8988T (cell line): ENCODE results near the gene STK32B.
"Not testable (repeated sequence)": the region's sequence is repeated elsewhere in the genome, so short reads cannot be mapped to it uniquely, and the experiment has no call there.

Source experiments
- DNase-seq: peaks from one replicate; pipeline ENCODE4 v3.0.0; 2011

Gene STK32B

DNA sequence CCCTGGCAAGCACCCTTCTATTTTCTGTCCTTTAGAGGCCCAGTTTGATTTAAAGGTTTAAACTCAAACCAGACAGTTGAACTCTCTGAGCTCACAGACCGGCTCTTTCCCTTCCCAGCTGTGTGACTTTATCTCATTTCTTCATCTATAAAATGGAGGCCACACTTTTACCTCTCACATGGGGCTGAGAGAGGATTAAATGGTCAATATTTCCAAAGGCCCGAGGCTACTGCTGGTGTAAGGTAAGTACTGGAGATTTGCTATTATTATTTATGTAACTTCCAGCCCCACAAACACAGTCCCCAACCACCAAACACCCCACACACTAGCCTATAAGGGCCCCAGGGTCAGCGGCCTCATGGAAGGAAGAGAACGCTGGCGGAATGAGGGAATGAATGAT is 18.5 kb upstream of the STK32B start:
- no peak for DNase-seq

DNA sequence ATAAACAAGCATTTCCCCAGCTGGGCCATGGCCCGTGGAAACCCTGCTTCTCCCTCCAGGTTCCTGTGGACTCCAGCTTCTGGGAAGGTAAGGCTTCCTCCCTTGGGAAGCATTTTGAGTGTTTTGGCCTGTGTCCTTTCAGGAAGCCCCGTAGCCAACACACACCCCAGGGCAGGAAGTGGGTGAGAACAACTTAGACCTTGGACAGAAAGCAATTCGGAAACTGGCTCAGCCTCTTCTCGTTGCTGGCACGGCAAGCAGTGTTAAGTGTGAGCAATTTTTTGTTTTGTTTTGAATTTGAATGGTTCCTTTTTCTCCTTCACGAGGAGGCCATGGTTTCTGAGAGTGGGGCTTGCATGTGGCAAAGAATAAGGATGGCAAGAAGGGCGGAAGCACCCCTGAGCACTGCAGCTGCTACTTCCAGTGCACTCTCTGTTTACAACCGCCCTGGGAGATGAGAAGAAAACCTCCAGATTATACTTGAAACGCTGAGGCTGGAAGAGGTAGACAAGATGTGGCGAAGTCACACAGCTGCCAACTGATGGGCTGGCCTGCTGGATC is 17.9 kb upstream of the STK32B start:
- DNase-seq: no peak

DNA sequence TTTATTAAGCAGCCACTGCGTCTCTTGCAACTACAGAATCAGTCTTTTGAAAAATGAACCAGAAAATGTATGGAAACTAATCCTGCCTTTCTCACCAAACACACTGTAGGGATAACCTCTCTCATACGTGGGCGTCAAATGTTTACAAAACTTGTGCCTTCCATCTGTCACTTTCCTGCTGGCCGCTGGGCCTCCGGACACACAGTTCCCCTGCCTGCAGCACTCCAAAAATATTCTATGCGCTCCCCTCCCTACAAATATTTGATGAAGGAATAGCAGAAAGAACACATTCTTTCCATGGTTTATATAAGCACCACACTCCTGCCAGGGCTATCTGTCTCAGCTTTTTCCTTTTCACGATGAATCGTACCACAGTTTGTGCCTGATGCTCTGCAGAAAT is 17.1 kb upstream of the STK32B start:
- no peak for DNase-seq

DNA sequence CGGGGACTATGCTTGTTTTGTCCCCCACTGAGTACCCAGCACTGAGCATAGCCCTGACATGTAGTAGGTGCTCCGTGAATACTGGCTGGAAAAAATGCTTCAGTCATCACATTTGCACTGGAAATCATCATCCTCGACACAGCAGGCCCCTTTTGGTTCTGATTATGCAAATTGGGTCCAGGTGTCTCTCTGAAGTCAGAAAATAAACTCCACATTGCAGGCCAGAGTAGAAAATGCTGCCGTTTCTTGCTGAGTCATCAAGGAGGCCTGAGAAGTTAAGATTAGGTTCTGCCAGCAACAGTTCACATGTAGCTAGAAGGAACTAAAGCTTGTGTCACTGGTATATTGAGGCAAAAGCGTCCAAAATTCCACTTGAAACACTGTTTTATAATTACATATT is 15.0 kb upstream of the STK32B start:
- DNase-seq: no peak

DNA sequence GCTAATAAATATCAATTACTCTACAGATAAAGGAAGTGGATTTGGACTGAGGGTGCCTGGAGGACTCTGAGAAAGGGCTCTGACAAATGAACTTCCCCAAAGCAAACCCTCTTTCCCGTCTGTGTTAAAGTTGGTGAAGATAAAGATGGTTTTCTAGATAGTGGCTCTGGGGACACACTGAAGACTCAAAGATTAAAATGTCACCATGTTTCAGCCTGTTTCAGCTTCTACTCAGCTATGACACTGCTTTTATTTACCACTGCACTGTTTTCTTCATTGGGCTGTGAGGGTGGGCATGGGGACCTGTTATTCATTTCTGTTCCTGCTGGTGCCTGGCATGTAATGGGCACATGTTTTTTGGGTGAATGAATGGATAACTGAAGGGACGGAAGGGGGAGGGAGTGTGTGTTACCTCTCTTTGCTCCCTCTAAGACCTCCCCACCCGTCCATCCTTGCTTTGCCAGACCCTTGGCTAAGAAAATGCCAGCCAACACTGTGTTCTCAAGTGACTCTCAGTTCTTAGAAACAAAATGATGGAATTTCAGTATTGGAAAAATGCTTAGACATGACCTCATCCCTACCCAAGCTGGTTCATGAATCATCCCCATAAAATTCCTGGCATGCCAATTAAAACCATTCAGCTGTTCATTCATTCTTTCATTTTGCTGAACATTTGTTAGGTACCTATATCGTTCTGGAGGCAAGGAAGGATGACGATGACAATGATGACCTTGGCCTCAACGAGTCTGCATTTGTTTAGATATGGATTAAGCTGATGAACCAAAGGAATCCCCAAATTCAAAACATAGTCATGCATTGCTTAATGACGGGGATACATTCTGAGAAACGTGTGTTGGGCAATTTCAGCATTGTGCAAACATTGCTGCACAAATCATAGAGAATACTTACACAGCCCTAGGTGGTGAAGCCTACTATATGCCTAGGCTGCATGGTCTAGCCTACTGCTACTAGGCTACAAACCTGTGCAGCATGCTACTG is 13.4 kb upstream of the STK32B start:
- no peak for DNase-seq

DNA sequence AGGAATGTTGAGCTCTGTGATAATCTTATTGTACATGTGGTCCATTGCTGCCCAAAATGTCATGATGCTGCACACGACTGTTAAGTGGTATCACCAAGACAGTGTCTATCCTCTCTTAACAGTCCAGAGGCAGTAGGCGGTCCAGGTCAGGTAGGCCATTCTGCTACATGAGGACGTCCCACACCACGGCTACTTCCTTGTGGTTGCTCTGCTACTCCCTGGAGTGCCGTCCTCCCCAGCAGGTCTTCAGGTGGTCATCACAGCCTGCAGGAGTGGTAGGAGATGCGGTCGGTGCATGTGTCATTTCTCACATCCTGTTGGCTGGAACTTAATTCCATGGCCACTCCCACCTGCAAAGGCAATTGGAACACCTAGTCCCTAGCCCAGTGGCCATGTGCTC is 11.5 kb upstream of the STK32B start:
- DNase-seq: no peak

DNA sequence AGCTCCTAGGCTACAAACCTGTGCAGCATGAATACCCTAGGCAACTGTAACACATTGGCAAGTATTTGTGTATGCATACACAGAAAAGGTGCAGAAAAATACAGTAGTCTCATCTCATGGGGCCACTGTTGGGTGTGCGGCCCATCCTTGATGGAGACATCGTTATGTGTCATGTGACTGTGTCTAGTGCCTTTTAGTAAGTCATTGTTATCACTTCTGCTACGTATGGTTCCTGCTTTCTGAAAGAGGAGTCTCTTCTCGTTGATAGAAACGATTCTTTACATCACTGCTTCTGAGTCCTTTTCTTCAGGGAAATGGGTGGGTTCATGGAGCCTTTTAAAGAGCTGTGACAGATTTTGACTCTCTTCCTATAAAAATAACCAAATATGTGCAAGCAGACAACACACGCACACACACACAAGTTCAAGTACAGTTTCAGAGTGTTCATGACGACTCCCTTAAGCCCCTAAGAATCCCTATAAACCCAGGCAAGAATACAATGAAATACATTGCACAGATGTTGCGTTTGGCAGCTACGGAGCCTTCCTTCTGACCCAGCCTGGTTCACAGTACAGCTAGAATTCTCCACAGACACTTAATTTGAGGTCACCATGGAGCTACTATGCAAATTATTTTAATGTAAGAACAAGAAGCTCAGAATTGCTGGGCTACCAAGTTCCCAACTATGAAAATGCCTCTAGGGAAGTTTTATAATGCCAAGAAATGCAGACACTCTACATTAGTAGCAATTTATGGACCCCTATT is 10.2 kb upstream of the STK32B start:
- no peak for DNase-seq

DNA sequence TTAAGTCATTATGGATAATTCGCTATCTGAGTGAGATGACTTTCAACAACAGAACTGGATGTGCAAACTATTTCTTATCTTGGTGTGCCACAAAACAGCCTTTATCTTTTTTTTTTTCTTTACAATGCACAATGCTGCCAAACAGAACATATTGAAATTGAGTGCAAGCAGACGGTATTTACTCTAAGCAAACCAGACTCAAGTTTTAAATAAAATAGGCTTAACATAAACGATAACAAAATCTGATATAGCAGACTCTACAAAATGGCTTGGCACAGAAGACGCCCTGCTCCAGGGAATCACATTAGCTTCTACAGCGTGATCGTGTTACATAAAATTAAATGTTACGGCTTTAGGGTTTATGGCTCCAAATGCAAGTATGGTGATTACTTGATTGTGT is 9.6 kb upstream of the STK32B start:
- no peak for DNase-seq

DNA sequence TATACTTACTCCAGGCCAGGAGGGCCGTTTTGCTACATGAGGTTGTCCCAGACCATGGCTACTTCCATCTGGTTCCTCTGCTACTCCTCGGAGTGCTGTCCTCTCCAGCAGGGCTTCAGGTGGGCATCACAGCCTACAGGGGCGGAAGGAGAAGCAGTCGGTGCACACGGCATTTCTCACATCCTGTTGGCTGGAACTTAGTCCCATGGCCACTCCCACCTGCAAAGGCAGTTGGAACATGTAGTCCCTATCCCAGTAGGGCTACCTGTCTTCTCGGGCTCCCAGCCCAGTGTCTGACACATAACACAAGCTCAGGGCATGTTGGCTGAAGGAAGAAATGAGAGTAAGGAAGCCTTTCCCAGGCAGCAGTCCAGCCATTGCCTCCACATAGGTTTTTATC is 7.7 kb upstream of the STK32B start:
- DNase-seq: no peak

DNA sequence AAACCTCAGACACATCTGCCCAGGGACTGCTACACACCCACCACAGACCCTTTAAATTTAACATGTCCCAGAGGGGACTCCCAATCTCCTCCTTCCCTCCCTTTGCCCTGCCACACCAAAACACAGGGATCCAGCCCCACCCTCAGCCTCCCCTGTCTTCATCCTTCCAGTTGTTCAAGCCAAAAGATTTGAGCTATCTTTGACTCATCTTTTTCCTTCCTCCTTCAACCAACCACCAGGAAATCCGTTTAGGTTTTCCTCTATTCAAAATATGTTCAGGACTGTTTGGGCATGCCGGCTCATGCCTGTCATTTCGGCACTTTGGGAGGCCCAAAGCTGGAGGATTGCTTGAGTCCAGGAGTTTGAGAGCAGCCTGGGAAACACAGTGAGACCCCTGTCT is 6.9 kb upstream of the STK32B start:
- DNase-seq: no peak

DNA sequence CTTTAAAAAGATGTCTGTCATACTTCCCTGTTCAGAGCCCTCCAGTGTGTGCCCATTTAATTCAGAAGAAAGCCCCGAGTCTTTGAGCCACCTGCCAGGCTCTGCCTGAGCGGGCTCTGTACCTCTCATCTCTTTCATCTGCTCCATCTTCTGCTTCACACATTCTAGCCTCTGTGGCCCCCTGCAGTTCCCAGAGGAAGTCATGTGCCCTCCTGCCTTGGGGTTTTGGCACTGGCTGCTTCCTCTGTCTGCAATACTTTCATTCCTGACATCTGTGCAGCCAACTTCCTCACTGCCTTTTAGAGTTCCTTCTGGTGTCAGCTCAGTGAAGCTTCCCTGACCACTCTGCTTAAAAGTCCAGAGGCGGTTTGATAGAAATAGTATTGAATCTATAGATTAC is 6.2 kb upstream of the STK32B start:
- DNase-seq: no peak

DNA sequence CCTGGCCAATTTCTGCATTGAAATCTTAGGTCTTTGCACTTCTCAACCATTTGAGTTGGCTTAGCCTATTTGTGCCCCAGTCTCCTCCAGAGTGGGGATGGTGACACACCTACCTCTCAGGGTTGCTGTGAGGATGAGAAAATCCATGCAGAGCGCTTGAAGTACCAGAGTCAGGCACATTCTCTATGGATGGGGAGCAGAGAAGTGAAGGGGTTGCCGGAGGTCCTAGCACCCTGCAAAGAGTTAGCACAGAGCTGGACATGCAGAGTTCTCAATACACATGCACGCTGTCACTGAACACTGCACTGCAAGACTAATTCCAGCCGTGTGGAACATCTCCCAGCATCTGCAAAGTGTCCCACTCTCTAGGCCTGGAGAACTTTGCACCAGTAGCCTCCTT is 2.6 kb upstream of the STK32B start:
- no peak for DNase-seq

DNA sequence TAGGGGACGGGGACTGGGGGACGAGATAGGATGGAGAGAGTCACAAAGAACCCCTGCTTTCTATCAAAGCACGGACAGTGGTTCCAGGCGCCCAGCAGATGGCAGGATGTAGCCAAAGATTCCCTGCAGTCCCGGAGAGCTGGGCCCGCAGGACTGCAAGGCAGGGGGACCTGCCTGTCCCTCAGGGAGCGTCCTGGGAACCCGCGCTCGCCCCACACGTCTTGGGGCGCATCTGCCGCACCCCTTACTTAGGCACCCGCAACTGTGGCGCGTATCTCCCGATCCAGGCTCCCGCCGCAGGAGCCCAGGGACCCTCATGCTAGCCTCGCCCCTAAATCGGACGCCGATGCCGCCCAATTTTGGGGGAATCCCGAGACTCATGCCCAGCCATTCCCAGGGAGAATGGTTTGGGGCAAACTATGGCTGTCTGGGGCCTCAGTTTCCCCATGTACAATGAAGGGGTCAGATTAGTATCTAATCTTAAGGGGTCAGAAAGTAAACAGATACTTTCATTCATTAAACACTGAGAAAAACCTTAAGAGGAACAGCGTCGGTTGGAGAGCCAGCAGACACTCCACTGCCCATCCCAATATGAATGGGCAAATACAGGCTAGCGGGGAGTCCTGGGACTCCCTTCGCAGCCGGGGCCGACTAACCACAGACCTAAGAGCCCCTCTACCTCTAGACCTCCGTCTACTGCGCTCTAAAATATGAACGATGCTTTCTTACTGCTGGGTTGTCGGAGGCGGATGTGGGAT is 581 bp upstream of the STK32B start:
- peak; percentile 86 for DNase-seq

DNA sequence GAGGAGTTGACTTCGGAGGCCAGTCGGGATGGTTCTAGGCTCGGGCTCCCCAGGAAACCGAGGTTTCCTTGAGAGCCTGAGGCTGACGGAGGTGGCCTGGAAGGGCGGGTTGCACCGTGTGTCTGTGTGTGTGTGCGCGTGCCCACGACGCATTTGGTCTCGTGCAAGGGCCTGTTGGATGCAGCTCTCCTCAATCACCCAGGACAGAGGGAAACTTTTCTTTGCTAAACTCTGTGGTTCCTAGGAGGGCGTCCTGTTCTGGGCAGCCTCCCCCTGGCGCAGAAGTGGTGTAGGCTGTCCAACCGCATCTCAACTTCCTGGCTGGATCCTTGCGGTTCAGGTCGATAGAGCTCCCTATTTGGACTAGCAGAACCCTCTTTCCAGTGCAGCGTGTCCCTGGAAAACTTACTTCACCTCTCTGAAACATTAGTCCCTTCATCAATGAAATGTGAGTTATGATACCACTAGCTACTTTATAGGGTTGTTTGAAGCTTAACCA is 973 bp downstream of the STK32B start:
- DNase-seq: no peak

DNA sequence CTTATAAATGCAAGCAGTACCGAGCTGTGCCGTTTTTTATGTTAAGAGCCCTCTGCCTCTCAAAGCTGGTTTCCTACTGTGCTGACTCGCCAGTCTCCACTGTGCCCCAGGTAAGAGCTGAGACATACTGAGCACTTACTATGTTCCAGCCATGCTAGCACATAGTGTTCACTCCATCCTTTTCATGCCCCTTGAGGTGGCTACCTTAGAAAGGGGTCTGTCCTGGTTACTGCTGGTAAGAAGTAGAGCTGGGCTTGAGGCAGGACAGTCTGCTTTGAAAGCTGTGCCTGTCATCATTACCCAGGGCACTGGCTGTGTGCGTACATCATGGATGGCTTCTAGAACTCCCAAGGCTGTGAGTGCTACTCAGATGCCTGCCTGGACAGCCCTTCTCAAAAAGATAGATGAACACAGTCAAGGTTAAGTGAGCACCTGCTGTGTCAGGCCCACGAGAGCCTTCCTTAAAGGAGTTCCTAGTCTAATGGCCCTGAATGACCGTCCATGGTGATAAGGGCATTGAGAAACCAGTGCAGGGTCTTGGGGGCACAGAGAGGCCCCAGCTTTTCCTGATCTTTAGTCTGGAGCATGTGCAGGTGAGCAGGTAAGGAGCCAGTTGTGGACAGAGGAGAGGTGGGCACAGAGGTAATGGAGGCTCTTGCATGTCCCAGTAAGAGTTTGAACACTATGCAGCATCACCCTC is 1.6 kb downstream of the STK32B start:
- no peak for DNase-seq

DNA sequence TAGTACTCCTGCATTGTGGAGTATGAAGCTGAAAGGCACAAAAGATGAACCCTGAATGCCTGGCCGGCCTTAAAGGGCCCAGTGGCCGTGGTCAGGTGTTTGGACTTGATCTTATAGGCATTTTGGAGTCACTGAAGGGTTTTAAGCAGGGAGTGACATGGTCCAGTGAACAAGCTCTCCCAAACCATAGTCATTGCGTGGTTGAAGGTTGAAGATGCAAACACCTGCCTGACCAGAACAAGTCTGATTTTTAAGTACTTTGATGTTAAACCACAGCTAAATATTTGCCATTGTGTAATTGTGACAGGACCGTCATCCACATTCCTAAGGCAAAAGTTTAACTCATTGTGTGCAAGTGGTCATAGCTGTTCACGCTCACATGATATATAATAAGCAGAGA is 3.3 kb downstream of the STK32B start:
- DNase-seq: no peak

DNA sequence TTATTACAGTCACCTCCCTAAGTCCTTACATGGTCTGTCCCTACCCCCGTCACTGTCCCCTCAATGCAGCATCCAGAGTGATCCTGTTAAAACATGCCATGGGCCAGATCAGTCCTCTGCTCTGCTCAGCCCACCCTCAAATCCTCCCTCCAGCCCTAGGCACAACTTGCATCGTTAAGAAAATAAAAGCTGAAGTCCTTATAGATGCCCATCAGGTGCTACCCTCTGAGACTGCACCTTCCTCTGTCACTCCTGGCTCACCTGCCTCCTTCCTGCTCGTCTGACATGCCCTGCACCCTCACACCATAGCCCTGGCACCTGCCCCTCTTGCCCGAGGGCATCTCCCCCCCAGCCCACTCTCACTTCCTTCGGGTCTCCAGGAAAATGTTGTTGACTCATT is 4.1 kb downstream of the STK32B start:
- no peak for DNase-seq

DNA sequence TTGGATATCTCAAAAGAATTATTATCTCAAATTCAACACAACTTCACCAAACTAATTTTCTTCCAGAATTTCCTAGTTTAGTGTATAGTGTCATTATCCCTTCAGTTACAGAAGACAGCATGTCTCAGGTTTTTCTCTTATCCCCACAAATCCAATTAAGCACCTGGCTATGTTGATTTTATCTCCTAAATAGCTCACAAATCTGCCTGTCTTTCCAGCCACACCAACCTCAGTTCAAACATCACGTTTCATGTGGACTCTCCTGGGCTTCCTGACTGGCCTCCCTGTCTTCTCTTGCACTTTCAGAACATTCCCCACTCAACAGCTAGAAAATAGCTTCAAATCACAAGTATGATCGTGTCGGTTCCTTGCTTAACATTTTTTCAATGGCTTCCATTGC is 14.8 kb downstream of the STK32B start:
- no peak for DNase-seq

DNA sequence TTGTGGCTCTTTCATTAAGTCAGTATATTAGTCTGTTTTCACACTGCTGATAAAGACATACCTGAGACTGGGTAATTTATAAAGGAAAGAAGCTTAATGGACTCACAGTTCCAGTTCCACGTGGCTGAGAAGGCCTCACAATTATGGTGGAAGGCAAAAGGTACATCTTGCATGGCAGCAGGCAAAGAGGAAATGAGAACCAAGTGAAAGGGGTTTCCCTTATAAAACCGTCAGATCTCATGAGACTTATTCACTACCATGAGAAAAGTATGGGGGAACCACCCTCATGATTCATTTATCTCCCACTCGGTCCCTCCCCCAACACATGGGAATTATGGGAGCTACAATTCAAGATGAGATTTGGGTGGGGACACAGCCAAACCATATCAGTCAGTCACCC is 15.7 kb downstream of the STK32B start:
- not testable (repeated sequence) for DNase-seq

DNA sequence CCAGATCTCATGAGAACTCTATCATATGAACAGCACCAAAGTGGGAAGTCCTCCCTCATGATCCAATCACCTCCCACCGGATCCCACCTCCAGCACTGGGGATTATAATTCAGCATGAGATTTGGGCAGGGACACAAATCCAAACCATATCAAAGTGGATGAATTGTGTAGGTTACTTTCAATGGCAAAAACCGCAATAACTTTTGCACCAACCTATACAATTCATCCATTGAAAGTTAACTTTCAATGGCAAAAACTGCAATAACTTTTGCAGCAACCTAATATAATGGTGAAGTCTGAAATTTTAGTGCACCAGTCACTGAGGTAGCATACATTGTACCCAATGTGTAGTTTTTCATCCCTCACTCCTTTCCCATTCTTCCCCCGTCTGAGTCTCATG is 16.6 kb downstream of the STK32B start:
- no peak for DNase-seq

DNA sequence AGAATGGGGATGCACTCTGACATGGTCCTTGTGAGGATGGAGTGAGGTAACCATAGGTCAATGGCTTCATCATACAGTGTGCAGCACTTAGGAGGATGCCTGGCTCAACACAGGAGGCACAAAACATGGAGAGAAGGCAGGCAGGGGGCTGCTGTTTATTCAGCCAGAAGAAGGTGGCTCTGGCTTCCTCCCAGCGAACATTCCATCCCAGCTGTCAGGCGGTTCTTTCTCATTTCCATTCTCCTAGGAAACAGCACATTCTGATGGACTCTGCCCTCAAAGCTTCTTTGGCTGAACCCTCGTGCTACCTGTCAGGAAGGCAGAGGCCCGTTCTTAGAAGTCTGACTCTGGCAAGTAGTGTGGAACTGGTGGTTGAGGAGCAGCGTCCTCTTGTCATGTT is 18.6 kb downstream of the STK32B start:
- no peak for DNase-seq

DNA sequence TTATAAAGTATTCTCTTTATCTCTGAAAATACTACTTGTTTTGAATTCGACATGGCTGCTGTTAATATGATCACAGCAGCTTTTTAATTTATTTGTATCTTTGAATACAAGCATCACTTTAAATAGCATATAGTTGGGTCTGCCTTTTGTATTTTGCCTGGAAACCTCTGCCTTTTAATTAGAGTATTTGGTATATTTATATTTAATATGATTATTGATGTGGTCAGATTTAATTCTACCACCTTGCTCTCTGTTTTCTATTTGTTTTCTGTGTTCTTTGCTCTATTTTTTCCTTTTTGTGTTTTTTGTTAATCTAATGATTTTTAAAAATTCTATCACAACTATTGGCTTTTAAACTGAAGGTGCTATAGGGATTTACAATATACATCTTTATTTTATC is 21.7 kb downstream of the STK32B start:
- no peak for DNase-seq
